SK-N-MC (cell line): ENCODE measurements around the gene AMZ1.

Experiments used
- EZH2 ChIP-seq: fragments of 200-600 bp; sonication (generic); IDR thresholded peaks from one replicate; pipeline ENCODE4 v1.6.1; 2017; ENCODE audit warnings: antibody characterized with exemption
- POLR2AphosphoS5 ChIP-seq: IDR thresholded peaks from 2 replicates; pipeline ENCODE4 v1.6.1; 2012; ENCODE audit warnings: mild to moderate bottlenecking, low read depth, low read length, borderline replicate concordance

DNA sequence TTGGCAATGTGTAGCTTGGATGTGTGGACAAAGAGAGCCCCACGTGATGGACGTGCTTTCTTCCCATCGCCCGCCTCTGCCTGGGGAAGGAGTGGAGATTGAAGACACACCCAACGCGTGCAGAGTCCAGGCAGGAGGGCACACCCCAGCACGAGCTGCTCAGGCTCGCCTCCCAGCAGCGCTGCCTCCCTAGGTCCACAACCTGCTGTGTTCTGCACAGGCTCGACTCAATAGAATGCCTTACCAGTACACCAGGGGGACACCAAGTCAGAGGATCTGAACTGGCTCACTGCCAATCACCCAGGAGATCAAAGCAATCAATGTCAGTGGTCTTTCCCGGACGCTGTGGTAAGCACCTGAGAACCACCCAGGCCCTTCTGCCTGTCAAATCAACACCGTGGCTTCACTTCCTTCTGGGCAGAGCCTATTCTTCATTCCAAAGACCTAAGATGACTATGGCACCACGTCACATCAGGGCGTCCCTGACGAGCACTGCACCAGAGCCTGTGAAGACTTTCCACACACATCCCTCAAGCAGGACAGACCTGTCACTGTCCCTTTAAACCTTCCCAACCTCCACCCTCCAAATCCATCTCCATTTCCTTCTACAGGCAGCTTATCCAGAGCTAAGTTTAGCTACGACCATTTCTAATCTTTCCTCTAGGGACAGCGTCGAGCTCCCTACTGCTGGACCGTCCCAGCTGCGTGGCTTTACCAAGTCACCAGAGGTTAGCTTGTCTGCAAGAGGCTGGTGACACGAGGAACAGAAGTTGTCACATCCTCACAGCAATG, 72.3 kb downstream of the AMZ1 start:
- no peak for TF ChIP-seq EZH2
- no peak for TF ChIP-seq POLR2AphosphoS5
